ENCODE data around the gene CXorf58. TPM values are rescaled to one million over a fixed set of nuclear protein-coding genes. Genes with fewer than 3 reads are reported as not detected.

The CXorf58 gene
- polyA plus RNA-seq, 4 donors: 0.04 to 0.54 (median 0.13) TPM; not detected in 1

GRCh38 chrX:23904096-23904495 is 3.7 kb upstream of the CXorf58 start:
- Histone ChIP-seq H3K4me3 (ENCODE audit: low read depth in 1 of 3, low read length in 3 of 3) (no peak overlapping the region), H3K27ac (ENCODE audit: low read depth in 1 of 3, low read length in 2 of 3) (no peak overlapping the region), H3K36me3 (ENCODE audit: control insufficient read depth in 3 of 3, insufficient read depth in 2 of 3, low read depth in 1 of 3, low read length in 3 of 3) (no peaks in the 10 kb centered on the region), H3K27me3 (ENCODE audit: control insufficient read depth in 3 of 3, insufficient read depth in 3 of 3, low read length in 3 of 3) (no peaks in the 10 kb centered on the region), H3K4me1 (ENCODE audit: control insufficient read depth in 3 of 3, insufficient read depth in 2 of 3, low read depth in 1 of 3, low read length in 2 of 3) (peaks cover 0 to 36% (median 2%) of the 10 kb centered on the region in 3 donors), H3K9me3 (ENCODE audit: control insufficient read depth in 2 of 2, insufficient read depth in 1 of 2, low read depth in 1 of 2, low read length in 1 of 2) (no peaks in the 10 kb centered on the region)
- WGBS, 3 donors: 44 to 66% (median 65%) methylated on average over 2 of the region's 2 CpGs
- DNase-seq (no peak), FAIRE-seq (no peak)

- Histone ChIP-seq H3K36me3 (ENCODE audit: control insufficient read depth in 3 of 3, insufficient read depth in 2 of 3, low read depth in 1 of 3, low read length in 3 of 3) (no peaks in the 10 kb centered on the region), H3K27ac (ENCODE audit: low read depth in 1 of 3, low read length in 2 of 3) (peak overlapping the region; percentile 78 to 96 (median 94)), H3K27me3 (ENCODE audit: control insufficient read depth in 3 of 3, insufficient read depth in 3 of 3, low read length in 3 of 3) (no peaks in the 10 kb centered on the region), H3K9me3 (ENCODE audit: control insufficient read depth in 2 of 2, insufficient read depth in 1 of 2, low read depth in 1 of 2, low read length in 1 of 2) (no peaks in the 10 kb centered on the region), H3K4me3 (ENCODE audit: low read depth in 1 of 3, low read length in 3 of 3) (peak overlapping the region; percentile 5 to 73 (median 57)), H3K4me1 (ENCODE audit: control insufficient read depth in 3 of 3, insufficient read depth in 2 of 3, low read depth in 1 of 3, low read length in 2 of 3) (peaks cover 0 to 13% (median 2%) of the 10 kb centered on the region in 3 donors)
- FAIRE-seq (no peak), DNase-seq (no peak)
- WGBS, 3 donors: 3 to 42% (median 7%) methylated on average over 9 to 12 of the region's 12 CpGs
These were observed 702 bp upstream of the CXorf58 start for GRCh38 chrX:23907111-23907497.

GRCh38 chrX:23908219-23909004 is 606 bp downstream of the CXorf58 start:
- H3K27ac ChIP-seq (ENCODE audit: low read depth in 1 of 3, low read length in 2 of 3): peak overlapping the region; percentile 44 to 96 (median 94)
- no peaks in the 10 kb centered on the region for H3K27me3 ChIP-seq (ENCODE audit: control insufficient read depth in 3 of 3, insufficient read depth in 3 of 3, low read length in 3 of 3)
- DNase-seq (no peak), FAIRE-seq (no peak)
- no peaks in the 10 kb centered on the region for H3K9me3 ChIP-seq (ENCODE audit: control insufficient read depth in 2 of 2, insufficient read depth in 1 of 2, low read depth in 1 of 2, low read length in 1 of 2)
- WGBS, 3 donors: 37 to 42% (median 41%) methylated on average over 12 to 13 of the region's 13 CpGs
- H3K4me1 ChIP-seq (ENCODE audit: control insufficient read depth in 3 of 3, insufficient read depth in 2 of 3, low read depth in 1 of 3, low read length in 2 of 3): peaks cover 0 to 10% (median 2%) of the 10 kb centered on the region in 3 donors
- H3K4me3 ChIP-seq (ENCODE audit: low read depth in 1 of 3, low read length in 3 of 3): peak overlapping the region in 1 of 3 donors; percentile 41
- H3K36me3 ChIP-seq (ENCODE audit: control insufficient read depth in 3 of 3, insufficient read depth in 2 of 3, low read depth in 1 of 3, low read length in 3 of 3): no peaks in the 10 kb centered on the region

DNA sequence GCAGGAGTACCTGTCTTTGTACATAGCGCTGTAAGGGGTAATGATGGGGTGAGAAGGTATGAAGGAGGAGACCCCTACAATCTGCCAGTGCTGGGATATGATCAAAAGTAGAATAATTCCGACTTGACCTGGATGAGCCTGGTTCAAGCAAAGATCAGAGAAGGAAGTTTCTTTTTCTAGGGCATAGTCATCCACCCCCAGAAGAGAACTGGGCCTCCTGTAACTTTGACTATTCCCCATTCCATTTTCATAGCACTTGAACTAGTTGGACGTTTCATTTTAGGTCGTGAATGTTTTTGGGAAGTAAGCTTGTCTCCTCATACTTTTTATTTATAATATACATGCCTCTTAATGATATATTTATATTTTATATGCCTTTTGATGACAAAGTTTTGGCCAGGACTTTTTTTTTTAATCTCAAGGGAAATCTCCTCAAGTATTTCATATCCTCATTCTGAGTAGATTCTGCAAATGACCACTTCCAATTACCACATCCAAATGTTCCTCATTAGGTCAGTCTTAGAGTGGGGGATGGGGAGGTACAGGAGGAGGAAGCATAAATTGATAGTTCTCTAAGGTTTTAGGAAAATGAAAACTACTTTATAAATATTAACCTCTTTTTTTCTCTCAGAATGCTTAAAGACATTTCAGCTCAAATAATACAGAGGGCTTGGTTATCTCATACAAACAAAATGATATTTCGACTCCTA is 3.5 kb downstream of the CXorf58 start:
- 70 to 93% (median 79%) methylated on average over 5 of the region's 5 CpGs for WGBS, 3 donors
- Histone ChIP-seq H3K4me1 (ENCODE audit: control insufficient read depth in 3 of 3, insufficient read depth in 2 of 3, low read depth in 1 of 3, low read length in 2 of 3) (peaks cover 0 to 4% (median 2%) of the 10 kb centered on the region in 3 donors), H3K36me3 (ENCODE audit: control insufficient read depth in 3 of 3, insufficient read depth in 2 of 3, low read depth in 1 of 3, low read length in 3 of 3) (no peaks in the 10 kb centered on the region), H3K27ac (ENCODE audit: low read depth in 1 of 3, low read length in 2 of 3) (no peak overlapping the region), H3K27me3 (ENCODE audit: control insufficient read depth in 3 of 3, insufficient read depth in 3 of 3, low read length in 3 of 3) (no peaks in the 10 kb centered on the region), H3K9me3 (ENCODE audit: control insufficient read depth in 2 of 2, insufficient read depth in 1 of 2, low read depth in 1 of 2, low read length in 1 of 2) (no peaks in the 10 kb centered on the region), H3K4me3 (ENCODE audit: low read depth in 1 of 3, low read length in 3 of 3) (no peak overlapping the region)
- FAIRE-seq (no peak), DNase-seq (no peak)

DNA sequence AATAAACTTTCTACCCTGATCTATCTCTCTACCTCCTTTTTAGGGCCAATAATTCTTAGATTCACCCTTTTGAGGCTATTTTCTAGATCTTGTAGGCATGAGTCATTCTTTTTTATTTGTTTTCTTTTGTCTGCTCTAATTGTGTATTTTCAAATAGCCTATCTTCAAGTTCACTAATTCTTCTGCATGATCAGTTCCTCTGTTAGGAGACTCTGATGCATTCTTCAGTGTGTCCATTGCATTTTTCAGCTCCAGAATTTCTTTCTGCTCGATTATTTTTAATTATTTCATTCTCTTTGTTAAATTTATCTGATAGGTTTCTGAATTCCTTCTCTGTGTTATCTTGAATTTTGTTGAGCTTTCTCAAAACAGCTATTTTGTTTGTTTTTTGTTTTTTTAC is 11.3 kb downstream of the CXorf58 start:
- 39 to 90% (median 79%) methylated on average over 1 of the region's 1 CpG for WGBS, 3 donors
- Histone ChIP-seq H3K4me3 (ENCODE audit: low read depth in 1 of 3, low read length in 3 of 3) (no peak overlapping the region), H3K36me3 (ENCODE audit: control insufficient read depth in 3 of 3, insufficient read depth in 2 of 3, low read depth in 1 of 3, low read length in 3 of 3) (no peaks in the 10 kb centered on the region), H3K27ac (ENCODE audit: low read depth in 1 of 3, low read length in 2 of 3) (no peak overlapping the region), H3K9me3 (ENCODE audit: control insufficient read depth in 2 of 2, insufficient read depth in 1 of 2, low read depth in 1 of 2, low read length in 1 of 2) (no peaks in the 10 kb centered on the region), H3K4me1 (ENCODE audit: control insufficient read depth in 3 of 3, insufficient read depth in 2 of 3, low read depth in 1 of 3, low read length in 2 of 3) (no peaks in the 10 kb centered on the region), H3K27me3 (ENCODE audit: control insufficient read depth in 3 of 3, insufficient read depth in 3 of 3, low read length in 3 of 3) (no peaks in the 10 kb centered on the region)
- no peak for FAIRE-seq
- DNase-seq: no peak

GRCh38 chrX:23919706-23920320 is 12.0 kb downstream of the CXorf58 start:
- Histone ChIP-seq H3K27me3 (ENCODE audit: control insufficient read depth in 3 of 3, insufficient read depth in 3 of 3, low read length in 3 of 3) (no peaks in the 10 kb centered on the region), H3K4me1 (ENCODE audit: control insufficient read depth in 3 of 3, insufficient read depth in 2 of 3, low read depth in 1 of 3, low read length in 2 of 3) (no peaks in the 10 kb centered on the region), H3K27ac (ENCODE audit: low read depth in 1 of 3, low read length in 2 of 3) (no peak overlapping the region), H3K36me3 (ENCODE audit: control insufficient read depth in 3 of 3, insufficient read depth in 2 of 3, low read depth in 1 of 3, low read length in 3 of 3) (no peaks in the 10 kb centered on the region), H3K9me3 (ENCODE audit: control insufficient read depth in 2 of 2, insufficient read depth in 1 of 2, low read depth in 1 of 2, low read length in 1 of 2) (no peaks in the 10 kb centered on the region), H3K4me3 (ENCODE audit: low read depth in 1 of 3, low read length in 3 of 3) (no peak overlapping the region)
- DNase-seq (no peak), FAIRE-seq (no peak)
- 70 to 78% (median 75%) methylated on average over 9 of the region's 9 CpGs for WGBS, 3 donors

GRCh38 chrX:23926015-23926414 is 18.2 kb downstream of the CXorf58 start:
- H3K27ac ChIP-seq (ENCODE audit: low read depth in 1 of 3, low read length in 2 of 3): no peak overlapping the region
- FAIRE-seq (no peak), DNase-seq (no peak)
- H3K27me3 ChIP-seq (ENCODE audit: control insufficient read depth in 3 of 3, insufficient read depth in 3 of 3, low read length in 3 of 3): no peaks in the 10 kb centered on the region
- H3K4me1 ChIP-seq (ENCODE audit: control insufficient read depth in 3 of 3, insufficient read depth in 2 of 3, low read depth in 1 of 3, low read length in 2 of 3): no peaks in the 10 kb centered on the region
- no peaks in the 10 kb centered on the region for H3K36me3 ChIP-seq (ENCODE audit: control insufficient read depth in 3 of 3, insufficient read depth in 2 of 3, low read depth in 1 of 3, low read length in 3 of 3)
- H3K9me3 ChIP-seq (ENCODE audit: control insufficient read depth in 2 of 2, insufficient read depth in 1 of 2, low read depth in 1 of 2, low read length in 1 of 2): no peaks in the 10 kb centered on the region
- 89 to 93% (median 93%) methylated on average over 4 of the region's 4 CpGs for WGBS, 3 donors
- H3K4me3 ChIP-seq (ENCODE audit: low read depth in 1 of 3, low read length in 3 of 3): no peak overlapping the region

GRCh38 chrX:23930894-23931604 is 23.2 kb downstream of the CXorf58 start:
- WGBS, 3 donors: 4 to 11% (median 6%) methylated on average over 2 of the region's 2 CpGs

More at GRCh38 chrX:23930894-23931604, 23.2 kb downstream of the CXorf58 start:
- Histone ChIP-seq H3K36me3 (ENCODE audit: control insufficient read depth in 3 of 3, insufficient read depth in 2 of 3, low read depth in 1 of 3, low read length in 3 of 3) (no peaks in the 10 kb centered on the region), H3K9me3 (ENCODE audit: control insufficient read depth in 2 of 2, insufficient read depth in 1 of 2, low read depth in 1 of 2, low read length in 1 of 2) (no peaks in the 10 kb centered on the region), H3K27ac (ENCODE audit: low read depth in 1 of 3, low read length in 2 of 3) (no peak overlapping the region), H3K4me1 (ENCODE audit: control insufficient read depth in 3 of 3, insufficient read depth in 2 of 3, low read depth in 1 of 3, low read length in 2 of 3) (peaks cover 0 to 3% (median 0%) of the 10 kb centered on the region in 3 donors), H3K4me3 (ENCODE audit: low read depth in 1 of 3, low read length in 3 of 3) (no peak overlapping the region), H3K27me3 (ENCODE audit: control insufficient read depth in 3 of 3, insufficient read depth in 3 of 3, low read length in 3 of 3) (no peaks in the 10 kb centered on the region)
- DNase-seq: peak in 1 of 2 donors; percentile 28
- no peak for FAIRE-seq

Data from small intestine (tissue), 7 donors.